Measurements from ENCODE around the gene FIBCD1.

FIBCD1 gene

GRCh38 chr9:130894546-130894945, 44.5 kb downstream of the FIBCD1 start:
- DNase-seq (ENCODE audit: low read depth) = no peak

GRCh38 chr9:130893341-130894101, 45.5 kb downstream of the FIBCD1 start:
- DNase-seq (ENCODE audit: low read depth) = no peak

GRCh38 chr9:130892477-130893304, 46.4 kb downstream of the FIBCD1 start:
- no peak for DNase-seq (ENCODE audit: low read depth)

- no peak for DNase-seq (ENCODE audit: low read depth)
These were observed 47.2 kb downstream of the FIBCD1 start for GRCh38 chr9:130891688-130892476.

GRCh38 chr9:130890870-130891687, 48.0 kb downstream of the FIBCD1 start:
- DNase-seq (ENCODE audit: low read depth) = no peak

- DNase-seq (ENCODE audit: low read depth) = no peak
These were observed 48.9 kb downstream of the FIBCD1 start for GRCh38 chr9:130890124-130890523.

GRCh38 chr9:130888146-130888885, 50.7 kb downstream of the FIBCD1 start:
- DNase-seq (ENCODE audit: low read depth) = no peak

- no peak for DNase-seq (ENCODE audit: low read depth)
These were observed 51.4 kb downstream of the FIBCD1 start for GRCh38 chr9:130887494-130888144.

GRCh38 chr9:130886981-130887380, 52.1 kb downstream of the FIBCD1 start:
- no peak for DNase-seq (ENCODE audit: low read depth)

GRCh38 chr9:130885484-130886375, 53.3 kb downstream of the FIBCD1 start:
- no peak for DNase-seq (ENCODE audit: low read depth)

GRCh38 chr9:130884542-130885483, 54.2 kb downstream of the FIBCD1 start:
- no peak for DNase-seq (ENCODE audit: low read depth)

- no peak for DNase-seq (ENCODE audit: low read depth)
These were observed 54.9 kb downstream of the FIBCD1 start for GRCh38 chr9:130884111-130884531.

- DNase-seq (ENCODE audit: low read depth) = no peak
These were observed 55.6 kb downstream of the FIBCD1 start for GRCh38 chr9:130883479-130883878.

- no peak for DNase-seq (ENCODE audit: low read depth)
These were observed 56.3 kb downstream of the FIBCD1 start for GRCh38 chr9:130882696-130883225.

GRCh38 chr9:130881516-130881915, 57.5 kb downstream of the FIBCD1 start:
- no peak for DNase-seq (ENCODE audit: low read depth)

- no peak for DNase-seq (ENCODE audit: low read depth)
These were observed 58.3 kb downstream of the FIBCD1 start for GRCh38 chr9:130880599-130881220.

- no peak for DNase-seq (ENCODE audit: low read depth)
These were observed 59.1 kb downstream of the FIBCD1 start for GRCh38 chr9:130879863-130880411.
